Hepatocyte (in vitro differentiated cells): ENCODE measurements around the gene CCDC182. TPM values are rescaled to one million over a fixed set of nuclear protein-coding genes. Genes with fewer than 3 reads are reported as not detected.

Experiments used
- DNase-seq: peaks from one replicate; pipeline ENCODE4 v3.0.0-alpha.2; 2016; ENCODE audit warnings: low spot score
- H2AFZ ChIP-seq: fragments of 200-600 bp; sonication (generic); 2 replicates; pipeline ENCODE4 v1.6.0; 2016; ENCODE audit warnings: antibody characterized with exemption, mild to moderate bottlenecking
- H3K27ac ChIP-seq: fragments of 200-600 bp; sonication (generic); 2 replicates; pipeline ENCODE4 v1.5.1; 2016; ENCODE audit warnings: mild to moderate bottlenecking
- H3K27me3 ChIP-seq: fragments of 200-600 bp; sonication (generic); 2 replicates; pipeline ENCODE4 v1.6.1; 2016
- H3K36me3 ChIP-seq: fragments of 200-600 bp; sonication (generic); replicated peaks from 2 replicates; pipeline ENCODE4 v1.5.1; 2016; ENCODE audit warnings: low read depth; ENCODE audit not compliant: insufficient read depth
- H3K4me1 ChIP-seq: fragments of 200-600 bp; sonication (generic); 2 replicates; pipeline ENCODE4 v1.5.1; 2016; ENCODE audit warnings: mild to moderate bottlenecking, moderate library complexity; ENCODE audit not compliant: insufficient read depth
- H3K4me2 ChIP-seq: fragments of 200-600 bp; sonication (generic); 2 replicates; pipeline ENCODE4 v1.6.0; 2016
- H3K4me3 ChIP-seq: fragments of 200-600 bp; sonication (generic); 2 replicates; pipeline ENCODE4 v1.5.1; 2016; ENCODE audit warnings: mild to moderate bottlenecking
- H3K79me2 ChIP-seq: fragments of 200-600 bp; sonication (generic); 2 replicates; pipeline ENCODE4 v1.6.0; 2017; ENCODE audit warnings: mild to moderate bottlenecking
- H3K9me2 ChIP-seq: fragments of 200-600 bp; sonication (generic); replicated peaks from 2 replicates; pipeline ENCODE4 v1.6.0; 2017; ENCODE audit warnings: mild to moderate bottlenecking; ENCODE audit not compliant: insufficient read depth
- H3K9me3 ChIP-seq: fragments of 200-600 bp; sonication (generic); 2 replicates; pipeline ENCODE4 v1.5.1; 2016; ENCODE audit warnings: low read depth, mild to moderate bottlenecking
- H4K20me1 ChIP-seq: fragments of 200-600 bp; sonication (generic); 2 replicates; pipeline ENCODE4 v1.6.0; 2016; ENCODE audit warnings: mild to moderate bottlenecking; ENCODE audit not compliant: insufficient read depth, poor library complexity, severe bottlenecking
- EZH2 ChIP-seq: fragments of 200-600 bp; sonication (generic); IDR thresholded peaks from 2 replicates; pipeline ENCODE4 v1.6.1; 2016; ENCODE audit warnings: antibody characterized with exemption, mild to moderate bottlenecking, borderline replicate concordance
- EZH2phosphoT487 ChIP-seq: fragments of 200-600 bp; sonication (generic); IDR thresholded peaks from one replicate; pipeline ENCODE4 v1.6.1; 2018; ENCODE audit warnings: antibody characterized with exemption, mild to moderate bottlenecking, low read depth, moderate library complexity; ENCODE audit not compliant: unreplicated experiment, severe bottlenecking
- WGBS: methylation state at CpG from one replicate; pipeline ENCODE4 v1.1.6; 2016; ENCODE audit warnings: low lambda C conversion rate; ENCODE audit errors: missing lambda C conversion rate; 5-methylcytosine and 5-hydroxymethylcytosine counted together
- polyA plus RNA-seq: library from polyadenylated mRNA; unstranded; fragments of >200 nt; fragmentation: Nextera tagmentation; extraction: Ambion mirVana; gene quantifications from 2 replicates; pipeline ENCODE4 v1.2.1, GENCODE V29; 2016
- total RNA-seq: library from RNA; depleted of rRNA; stranded (reverse); fragments of >200 nt; gene quantifications from 2 replicates; pipeline ENCODE4 v1.2.3, GENCODE V29; 2014
- TF ChIP-seq, protein P1 (sequence below): fragments of 200-600 bp; sonication (generic); IDR thresholded peaks from 2 replicates; pipeline ENCODE4 v1.5.1; 2016; ENCODE audit warnings: antibody characterized with exemption, mild to moderate bottlenecking; ENCODE audit not compliant: poor library complexity

The CCDC182 gene
- total and polyA plus RNA-seq, 2 experiments from 2014 or later, result not detected

DNA sequence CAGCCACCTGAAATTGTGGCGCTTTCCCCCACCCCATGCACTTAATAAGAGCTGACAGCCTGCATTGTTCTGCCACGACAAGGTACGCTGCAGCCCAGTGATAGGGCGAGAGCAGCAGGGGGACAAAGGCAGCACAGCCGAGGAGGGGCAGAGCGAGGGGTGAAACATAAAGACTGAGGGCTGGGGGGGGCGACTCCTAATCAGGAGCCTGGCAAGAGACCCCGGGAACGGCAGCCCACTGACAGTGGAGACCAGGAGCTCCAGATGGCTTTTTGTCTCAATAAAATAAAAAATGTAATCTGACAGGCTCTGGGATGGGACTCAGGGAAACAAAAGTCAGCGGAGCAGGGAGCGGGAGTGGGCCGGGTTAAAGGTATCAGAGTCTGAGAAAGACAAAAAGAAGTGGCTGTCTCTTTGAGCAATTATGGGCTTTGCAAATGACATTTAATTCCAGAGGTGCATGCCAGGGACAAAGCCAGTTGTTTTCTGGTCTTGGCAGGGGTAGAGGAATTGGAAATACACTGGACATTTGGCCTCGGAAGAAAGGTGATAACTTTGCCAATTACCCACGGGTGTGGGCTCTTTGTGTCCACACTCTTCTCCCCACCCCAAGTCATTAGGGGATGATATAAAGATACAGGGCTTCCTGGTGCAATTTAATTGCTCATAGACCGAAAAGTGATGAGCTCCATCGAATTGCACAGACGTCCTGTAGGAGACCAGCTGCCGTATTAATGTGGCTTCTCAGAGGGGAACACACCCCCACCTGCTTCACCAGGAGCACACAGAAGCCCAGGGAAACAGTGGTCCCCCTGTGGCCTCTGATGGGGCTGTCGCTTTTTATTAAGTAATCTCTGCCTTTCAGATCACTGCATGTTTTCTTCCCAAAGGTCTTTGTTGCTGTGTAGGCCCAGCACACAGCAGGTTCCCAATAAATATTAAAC is 17.6 kb upstream of the CCDC182 start:
- Histone ChIP-seq H3K4me3 (no peak overlapping the region), H2AFZ (no peak overlapping the region), H3K36me3 (no peaks in the 10 kb centered on the region), H3K9me3 (no peaks in the 10 kb centered on the region), H3K9me2 (no peaks in the 10 kb centered on the region), H3K79me2 (no peaks in the 10 kb centered on the region), H3K4me1 (peaks cover 8% of the 10 kb centered on the region), H3K27me3 (no peaks in the 10 kb centered on the region), H3K27ac (no peak overlapping the region), H4K20me1 (no peaks in the 10 kb centered on the region), H3K4me2 (peak overlapping the region; percentile 25)
- DNase-seq, result no peak
- TF ChIP-seq EZH2 (no peak), EZH2phosphoT487 (no peak)
- TF ChIP-seq, protein P1, sequence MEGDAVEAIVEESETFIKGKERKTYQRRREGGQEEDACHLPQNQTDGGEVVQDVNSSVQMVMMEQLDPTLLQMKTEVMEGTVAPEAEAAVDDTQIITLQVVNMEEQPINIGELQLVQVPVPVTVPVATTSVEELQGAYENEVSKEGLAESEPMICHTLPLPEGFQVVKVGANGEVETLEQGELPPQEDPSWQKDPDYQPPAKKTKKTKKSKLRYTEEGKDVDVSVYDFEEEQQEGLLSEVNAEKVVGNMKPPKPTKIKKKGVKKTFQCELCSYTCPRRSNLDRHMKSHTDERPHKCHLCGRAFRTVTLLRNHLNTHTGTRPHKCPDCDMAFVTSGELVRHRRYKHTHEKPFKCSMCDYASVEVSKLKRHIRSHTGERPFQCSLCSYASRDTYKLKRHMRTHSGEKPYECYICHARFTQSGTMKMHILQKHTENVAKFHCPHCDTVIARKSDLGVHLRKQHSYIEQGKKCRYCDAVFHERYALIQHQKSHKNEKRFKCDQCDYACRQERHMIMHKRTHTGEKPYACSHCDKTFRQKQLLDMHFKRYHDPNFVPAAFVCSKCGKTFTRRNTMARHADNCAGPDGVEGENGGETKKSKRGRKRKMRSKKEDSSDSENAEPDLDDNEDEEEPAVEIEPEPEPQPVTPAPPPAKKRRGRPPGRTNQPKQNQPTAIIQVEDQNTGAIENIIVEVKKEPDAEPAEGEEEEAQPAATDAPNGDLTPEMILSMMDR, result no peak
- WGBS, result 50% methylated on average over 19 of the region's 19 CpGs

DNA sequence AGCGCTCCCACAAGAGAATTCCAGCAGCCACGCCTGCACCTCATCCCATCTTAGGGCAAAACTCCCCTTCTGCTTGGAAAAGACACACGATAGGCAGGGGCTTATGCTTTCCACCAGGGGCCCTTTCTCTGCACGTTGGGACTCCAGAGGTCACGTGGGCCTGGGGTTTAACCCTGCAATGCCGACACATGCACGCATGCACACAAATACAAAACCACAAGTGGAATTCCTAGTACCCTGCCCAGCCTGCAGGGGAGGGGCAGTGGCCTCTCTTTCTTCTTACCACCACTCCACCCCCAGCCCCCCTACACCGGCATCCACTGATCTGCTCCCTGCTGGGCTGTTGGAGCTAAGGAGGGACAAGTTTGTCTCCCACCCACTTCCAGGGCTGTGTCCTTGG is 16.8 kb upstream of the CCDC182 start:
- Histone ChIP-seq H3K4me2 (no peak overlapping the region), H3K79me2 (no peaks in the 10 kb centered on the region), H3K4me3 (no peak overlapping the region), H3K27ac (no peak overlapping the region), H2AFZ (no peak overlapping the region), H3K9me2 (no peaks in the 10 kb centered on the region), H4K20me1 (no peaks in the 10 kb centered on the region), H3K4me1 (peaks cover 8% of the 10 kb centered on the region), H3K36me3 (no peaks in the 10 kb centered on the region), H3K27me3 (no peaks in the 10 kb centered on the region), H3K9me3 (no peaks in the 10 kb centered on the region)
- no peak for DNase-seq
- 50% methylated on average over 8 of the region's 8 CpGs for WGBS
- no peak for TF ChIP-seq EZH2phosphoT487
- TF ChIP-seq, protein P1, result no peak
- TF ChIP-seq EZH2, result no peak

DNA sequence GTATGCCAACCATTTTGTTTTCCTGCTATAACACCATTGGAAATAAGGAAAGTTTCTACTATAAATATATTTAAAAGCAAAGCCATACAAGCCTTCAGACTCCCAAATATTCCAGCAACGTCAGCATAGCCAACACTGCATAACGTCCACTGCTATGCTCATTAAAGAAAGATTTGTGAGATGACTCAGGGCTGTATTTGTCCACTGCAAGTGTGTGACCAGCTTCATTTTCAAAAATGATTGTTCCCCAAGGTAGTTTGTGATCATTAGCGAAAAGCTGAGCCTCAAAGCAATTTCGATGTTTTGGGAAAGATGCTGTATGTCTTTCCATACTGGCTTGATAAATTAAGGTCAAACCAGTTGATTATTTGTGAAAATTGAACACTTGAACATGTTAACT is 14.9 kb upstream of the CCDC182 start:
- Histone ChIP-seq H3K36me3 (no peaks in the 10 kb centered on the region), H3K4me2 (no peak overlapping the region), H3K9me2 (no peaks in the 10 kb centered on the region), H4K20me1 (no peaks in the 10 kb centered on the region), H3K27ac (no peak overlapping the region), H2AFZ (no peak overlapping the region), H3K9me3 (no peaks in the 10 kb centered on the region), H3K4me1 (peaks cover 8% of the 10 kb centered on the region), H3K27me3 (no peaks in the 10 kb centered on the region), H3K79me2 (no peaks in the 10 kb centered on the region), H3K4me3 (no peak overlapping the region)
- TF ChIP-seq, protein P1, result no peak
- no peak for TF ChIP-seq EZH2phosphoT487
- no peak for TF ChIP-seq EZH2
- DNase-seq, result no peak
- WGBS, result 85% methylated on average over 4 of the region's 4 CpGs
